Stimulated activated naive CD8-positive, alpha-beta T cell treated with anti-CD3 and anti-CD28 coated beads, Interleukin-15, amount 100 ng/mL, for 72 hours (primary cell): ENCODE measurements around the gene OSBPL3.
A peak's percentile ranks its signal among the peaks of the same experiment; 100 is the strongest.

Experiments
- ATAC-seq: fragments of 150-1000 bp; cut with Tn5 transposase; 2 replicates; pipeline ENCODE4 v1.10.0; 2021; ENCODE audit warnings: mild to moderate bottlenecking, moderate library complexity
- DNase-seq, 2 donors: peaks; one replicate each; pipeline ENCODE4 v3.0.0; 2021 to 2022
- H3K27ac Mint-ChIP-seq, 2 donors: one replicate each; pipeline ENCODE4 v1.8.0; 2022; ENCODE audit warnings: mild to moderate bottlenecking in 2 of 2, mixed read lengths in 2 of 2, moderate library complexity in 2 of 2
- H3K27me3 Mint-ChIP-seq: one replicate; pipeline ENCODE4 v1.8.0; 2022; ENCODE audit warnings: mixed read lengths
- H3K4me1 Mint-ChIP-seq: one replicate; pipeline ENCODE4 v1.8.0; 2022; ENCODE audit warnings: mild to moderate bottlenecking, mixed read lengths
- H3K4me3 Mint-ChIP-seq, 2 donors: one replicate each; pipeline ENCODE4 v1.8.0; 2022; ENCODE audit warnings: mild to moderate bottlenecking in 2 of 2, mixed read lengths in 2 of 2, moderate library complexity in 1 of 2
- H3K9me3 Mint-ChIP-seq, 2 donors: one replicate each; pipeline ENCODE4 v1.8.0; 2022; ENCODE audit warnings: mixed read lengths in 2 of 2

Gene OSBPL3

DNA sequence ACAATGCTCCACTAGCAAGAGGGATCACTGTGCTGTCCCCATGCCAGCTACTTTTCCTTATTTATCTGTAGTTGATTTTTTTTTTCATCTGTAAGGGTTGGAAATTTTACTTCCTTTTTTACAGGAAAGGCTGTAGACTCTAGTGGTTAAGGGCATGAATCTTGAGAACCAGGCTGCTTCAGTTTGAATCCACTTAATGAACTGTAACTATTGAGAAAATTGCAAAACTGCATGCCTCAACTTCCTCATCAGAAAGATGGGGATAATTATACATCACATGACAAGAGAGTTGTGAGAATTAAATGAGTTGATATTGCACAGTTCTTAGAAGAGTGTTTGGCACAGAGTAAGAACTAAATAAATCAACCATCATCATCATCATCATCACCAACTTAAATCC is 116.4 kb downstream of the OSBPL3 start:
- Mint-ChIP-seq H3K27me3 (no peaks in the 10 kb centered on the region), H3K4me3 (no peak overlapping the region), H3K27ac (no peak overlapping the region), H3K4me1 (peaks cover 35% of the 10 kb centered on the region), H3K9me3 (no peaks in the 10 kb centered on the region)
- ATAC-seq: no peak
- DNase-seq: no peak

DNA sequence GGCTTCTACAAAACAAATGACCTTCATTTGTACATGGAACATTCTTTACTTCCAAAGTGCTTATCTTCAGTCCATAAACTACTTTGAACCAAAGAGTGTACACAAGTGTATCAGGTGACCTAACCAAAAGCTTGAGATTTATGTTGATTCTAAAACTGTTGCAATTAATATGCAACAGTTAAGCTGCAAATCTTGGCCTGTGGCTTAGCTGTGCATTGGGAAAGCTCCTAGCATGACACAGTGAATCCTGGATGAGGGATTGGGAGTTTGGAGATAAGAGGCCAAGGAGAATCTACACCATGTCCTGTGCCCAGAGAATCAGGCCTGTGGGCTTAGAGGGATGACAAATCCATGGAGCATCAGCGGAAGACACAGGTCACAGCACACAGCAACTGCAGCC is 117.5 kb downstream of the OSBPL3 start:
- Mint-ChIP-seq H3K27me3 (no peaks in the 10 kb centered on the region), H3K4me3 (no peak overlapping the region), H3K9me3 (no peaks in the 10 kb centered on the region), H3K27ac (no peak overlapping the region), H3K4me1 (peaks cover 32% of the 10 kb centered on the region)
- no peak for ATAC-seq
- no peak for DNase-seq

DNA sequence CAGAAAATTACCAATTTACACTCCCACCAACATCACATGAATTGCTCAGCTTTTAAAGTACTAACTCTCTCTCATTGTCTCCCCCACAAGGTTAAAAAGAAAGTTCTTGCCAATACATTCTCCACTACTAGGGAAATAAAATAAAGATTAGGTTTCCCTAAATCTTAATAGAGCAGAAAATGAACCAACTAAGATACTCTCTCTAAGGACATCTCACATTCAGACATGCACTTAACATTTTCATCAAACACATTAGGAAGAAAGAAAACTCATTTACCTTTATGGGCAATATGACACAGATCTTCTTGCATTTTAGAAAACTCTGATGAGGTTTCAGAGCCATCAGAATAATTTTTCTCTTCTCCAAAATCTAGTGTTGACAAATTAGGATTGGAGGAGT is 118.6 kb downstream of the OSBPL3 start:
- no peaks in the 10 kb centered on the region for H3K9me3 Mint-ChIP-seq
- DNase-seq: no peak
- H3K4me3 Mint-ChIP-seq: no peak overlapping the region
- no peaks in the 10 kb centered on the region for H3K27me3 Mint-ChIP-seq
- no peak for ATAC-seq
- no peak overlapping the region for H3K27ac Mint-ChIP-seq
- H3K4me1 Mint-ChIP-seq: peaks cover 21% of the 10 kb centered on the region

DNA sequence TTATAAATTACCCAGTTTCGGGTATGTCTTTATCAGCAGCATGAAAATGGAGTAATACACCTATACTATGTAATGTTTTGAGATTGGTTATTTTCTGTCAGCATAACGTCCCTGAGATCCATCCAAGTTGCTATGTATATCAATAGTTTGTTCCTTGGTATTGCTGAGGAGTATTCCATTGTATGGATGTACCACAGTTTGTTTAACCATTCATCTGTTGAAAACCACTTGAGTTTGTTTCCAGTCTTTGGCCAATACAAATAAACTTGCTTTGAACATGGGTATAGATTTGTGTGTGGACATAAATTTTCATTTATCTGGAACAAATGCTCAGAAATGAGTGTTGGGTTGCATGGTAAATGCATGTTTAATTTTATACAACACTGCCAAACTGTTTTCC is 119.4 kb downstream of the OSBPL3 start:
- no peak for DNase-seq
- H3K27me3 Mint-ChIP-seq: no peaks in the 10 kb centered on the region
- no peak overlapping the region for H3K4me3 Mint-ChIP-seq
- H3K9me3 Mint-ChIP-seq: no peaks in the 10 kb centered on the region
- H3K4me1 Mint-ChIP-seq: peaks cover 19% of the 10 kb centered on the region
- no peak for ATAC-seq
- H3K27ac Mint-ChIP-seq: no peak overlapping the region

DNA sequence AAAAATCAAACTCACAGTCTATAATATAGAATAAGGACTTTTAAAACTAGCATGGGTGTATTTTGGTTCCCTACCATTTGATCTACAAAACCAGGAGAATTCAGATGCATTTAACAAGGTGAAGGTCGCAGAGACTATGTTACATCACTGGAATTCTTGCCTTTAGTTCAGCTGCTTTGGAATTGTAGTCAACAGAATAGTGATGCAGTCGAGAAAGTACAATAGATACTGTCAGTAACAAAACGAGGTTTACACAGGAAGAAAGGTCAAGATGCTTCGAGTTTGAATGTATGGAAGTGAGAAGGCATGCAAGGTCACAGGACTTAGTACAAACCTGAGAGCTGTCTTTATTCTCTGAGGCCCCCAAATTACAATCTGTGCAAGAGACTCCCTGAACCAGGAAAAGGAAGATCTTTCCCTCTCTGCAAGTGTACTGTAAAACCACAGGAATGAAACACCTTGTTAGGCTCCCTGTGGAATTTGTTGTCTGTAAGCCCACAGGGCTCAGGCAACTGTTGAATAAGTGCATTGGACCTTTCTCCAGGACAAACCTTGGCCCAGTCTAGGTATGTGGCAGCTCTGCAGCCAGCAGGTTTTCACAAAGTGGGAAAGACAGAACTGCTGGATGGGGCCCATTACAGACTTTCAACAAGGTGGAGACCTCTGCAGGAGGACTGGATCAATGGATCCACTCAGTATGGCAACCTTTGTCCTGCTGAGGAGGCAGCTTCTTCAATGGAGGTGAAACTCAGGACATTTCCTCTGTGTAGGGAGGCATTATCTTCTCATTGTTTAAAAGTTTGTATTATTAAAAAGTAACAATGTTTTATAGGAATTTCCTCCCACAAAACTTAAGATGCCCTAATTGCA is 121.6 kb downstream of the OSBPL3 start:
- H3K27me3 Mint-ChIP-seq: no peaks in the 10 kb centered on the region
- no peak overlapping the region for H3K27ac Mint-ChIP-seq
- DNase-seq (no peak), ATAC-seq (no peak)
- H3K9me3 Mint-ChIP-seq: no peaks in the 10 kb centered on the region
- H3K4me3 Mint-ChIP-seq: no peak overlapping the region
- H3K4me1 Mint-ChIP-seq: peaks cover 5% of the 10 kb centered on the region

DNA sequence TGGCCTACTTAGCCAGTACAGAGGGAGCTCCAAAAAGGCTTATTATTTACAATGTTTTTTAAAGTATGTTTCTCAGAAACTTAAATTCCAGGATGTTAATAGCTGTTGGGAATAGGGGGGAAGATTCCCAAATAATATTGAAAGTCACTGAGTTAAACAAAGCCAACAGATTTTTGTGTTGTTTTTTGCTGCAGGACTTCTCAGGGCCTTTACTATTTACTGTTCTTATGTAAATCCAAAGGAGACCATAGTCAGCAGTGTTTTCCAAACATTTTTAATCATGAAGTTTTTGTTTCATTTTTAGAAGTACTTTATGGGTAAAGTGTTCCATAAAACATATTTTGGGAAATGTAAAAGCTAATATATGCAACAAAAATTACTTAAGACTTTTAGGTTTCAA is 122.4 kb downstream of the OSBPL3 start:
- no peak overlapping the region for H3K27ac Mint-ChIP-seq
- DNase-seq (no peak), ATAC-seq (no peak)
- no peak overlapping the region for H3K4me3 Mint-ChIP-seq
- H3K4me1 Mint-ChIP-seq: peaks cover 5% of the 10 kb centered on the region
- H3K27me3 Mint-ChIP-seq: no peaks in the 10 kb centered on the region
- H3K9me3 Mint-ChIP-seq: no peaks in the 10 kb centered on the region

DNA sequence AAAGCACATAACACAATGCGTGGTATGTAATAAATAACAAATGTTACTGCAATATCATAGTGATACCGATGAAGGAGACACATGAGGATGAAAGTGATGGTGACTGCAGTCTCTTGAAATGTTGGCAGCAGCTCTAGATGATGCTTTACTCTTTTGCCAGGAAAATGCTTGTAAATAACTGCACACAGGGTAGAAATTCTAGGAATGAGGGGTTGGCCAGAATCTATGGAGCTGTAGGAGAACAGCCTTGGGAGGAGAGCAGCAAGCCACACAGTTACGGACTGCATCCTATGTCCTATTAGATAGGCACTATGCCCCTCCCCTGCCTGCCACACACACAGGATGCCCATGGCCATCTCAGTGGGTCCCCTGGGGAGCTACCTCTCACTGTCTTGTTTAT is 125.1 kb downstream of the OSBPL3 start:
- H3K27ac Mint-ChIP-seq: no peak overlapping the region
- H3K4me3 Mint-ChIP-seq: no peak overlapping the region
- ATAC-seq: no peak
- no peaks in the 10 kb centered on the region for H3K27me3 Mint-ChIP-seq
- DNase-seq: no peak
- H3K9me3 Mint-ChIP-seq: no peaks in the 10 kb centered on the region
- H3K4me1 Mint-ChIP-seq: peaks cover 19% of the 10 kb centered on the region

DNA sequence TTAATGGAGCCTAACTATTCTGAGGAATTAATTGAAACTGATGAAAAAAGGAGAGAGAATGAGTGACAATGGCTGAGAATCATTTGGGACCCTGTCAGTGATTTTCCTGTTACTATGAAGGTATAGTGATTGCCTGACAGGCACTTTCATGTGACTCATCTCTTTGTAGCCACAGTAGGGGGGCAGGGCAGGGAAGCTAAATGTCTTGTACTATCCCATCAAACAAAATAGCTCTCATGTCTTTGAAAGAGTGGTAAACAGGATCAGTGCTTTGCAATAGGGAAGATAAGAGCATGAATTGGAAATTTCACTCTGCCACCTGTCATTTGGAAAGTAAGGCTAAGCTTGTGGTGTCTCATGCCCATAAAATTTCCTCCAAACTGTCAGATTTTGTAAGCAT is 128.2 kb downstream of the OSBPL3 start:
- Mint-ChIP-seq H3K9me3 (no peaks in the 10 kb centered on the region), H3K4me1 (peaks cover 19% of the 10 kb centered on the region), H3K4me3 (no peak overlapping the region), H3K27me3 (no peaks in the 10 kb centered on the region), H3K27ac (no peak overlapping the region)
- peak; percentile 82 for ATAC-seq
- peak in 1 of 2 donors; percentile 4 for DNase-seq

DNA sequence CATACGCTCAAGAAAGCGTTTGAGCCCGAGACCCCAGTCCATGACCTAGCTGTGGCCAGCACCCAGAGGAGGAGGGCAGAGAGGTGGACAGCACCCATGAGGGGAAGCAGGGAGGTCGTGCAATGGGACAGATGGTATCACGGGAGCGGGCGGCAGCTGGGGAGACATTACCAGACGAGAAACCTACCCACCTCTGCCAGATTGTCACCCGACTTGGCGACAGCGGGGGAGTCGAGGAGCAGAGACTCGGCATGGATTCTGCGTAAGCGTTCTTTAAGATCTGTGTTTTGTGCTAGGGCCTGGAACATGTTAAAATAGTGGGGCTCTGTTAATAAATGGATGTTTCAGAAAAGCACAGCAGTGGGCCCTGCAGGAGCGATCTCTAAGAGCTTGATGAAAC is 131.1 kb downstream of the OSBPL3 start:
- ATAC-seq: no peak
- Mint-ChIP-seq H3K27ac (no peak overlapping the region), H3K27me3 (no peaks in the 10 kb centered on the region), H3K4me3 (no peak overlapping the region), H3K9me3 (no peaks in the 10 kb centered on the region), H3K4me1 (peaks cover 14% of the 10 kb centered on the region)
- DNase-seq: no peak

DNA sequence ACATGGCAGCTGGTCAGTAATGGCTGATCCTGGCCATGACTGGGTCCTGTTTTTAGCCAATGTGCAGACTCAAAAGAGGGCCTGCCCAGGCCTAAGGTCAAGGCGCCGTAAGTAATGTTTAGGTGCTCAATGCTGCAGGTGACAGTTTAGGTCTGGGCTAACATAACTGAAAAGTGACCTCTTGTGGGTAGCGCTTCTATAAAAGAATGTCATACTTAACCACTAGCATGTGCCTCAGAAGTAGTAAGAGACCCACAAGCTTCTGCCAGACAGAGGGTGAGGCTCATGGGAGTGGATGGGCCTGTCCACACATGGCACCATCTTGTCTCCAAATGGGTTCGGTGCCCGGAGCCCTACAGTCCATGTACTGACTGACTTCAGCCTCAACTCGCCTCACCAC is 132.2 kb downstream of the OSBPL3 start:
- ATAC-seq (no peak), DNase-seq (no peak)
- H3K9me3 Mint-ChIP-seq: no peaks in the 10 kb centered on the region
- H3K27ac Mint-ChIP-seq: no peak overlapping the region
- H3K4me3 Mint-ChIP-seq: no peak overlapping the region
- H3K27me3 Mint-ChIP-seq: no peaks in the 10 kb centered on the region
- H3K4me1 Mint-ChIP-seq: peaks cover 19% of the 10 kb centered on the region

DNA sequence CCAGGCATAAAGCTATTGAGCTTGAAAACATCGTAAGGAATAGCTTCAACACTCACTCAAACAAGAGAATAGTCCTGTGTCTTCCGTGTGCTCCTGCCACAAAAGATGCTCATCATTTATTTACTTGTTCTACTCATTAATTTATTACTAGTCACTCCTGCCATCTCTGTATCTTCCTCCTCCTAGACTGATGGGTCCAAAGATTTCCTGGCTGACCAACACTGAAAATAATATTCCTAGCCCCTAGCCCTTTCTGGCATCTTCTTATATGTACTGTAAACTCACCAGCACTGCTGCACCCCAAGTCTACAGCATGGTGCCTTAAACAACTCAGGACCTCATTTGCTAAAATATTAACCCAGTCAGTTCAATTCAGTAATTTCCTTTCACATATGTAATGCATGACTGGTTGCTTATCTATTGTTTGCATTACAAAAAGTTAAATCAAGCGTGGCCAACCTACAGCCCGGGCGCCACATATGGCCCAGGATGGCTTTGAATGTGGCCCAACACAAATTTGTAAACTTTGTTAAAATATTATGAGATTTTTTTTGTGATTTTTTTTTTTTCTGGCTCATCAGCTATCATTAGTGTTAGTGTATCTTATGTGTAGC is 136.1 kb downstream of the OSBPL3 start:
- H3K27me3 Mint-ChIP-seq: no peaks in the 10 kb centered on the region
- H3K27ac Mint-ChIP-seq: no peak overlapping the region
- peaks cover 7% of the 10 kb centered on the region for H3K4me1 Mint-ChIP-seq
- H3K9me3 Mint-ChIP-seq: no peaks in the 10 kb centered on the region
- ATAC-seq (no peak), DNase-seq (no peak)
- H3K4me3 Mint-ChIP-seq: no peak overlapping the region

DNA sequence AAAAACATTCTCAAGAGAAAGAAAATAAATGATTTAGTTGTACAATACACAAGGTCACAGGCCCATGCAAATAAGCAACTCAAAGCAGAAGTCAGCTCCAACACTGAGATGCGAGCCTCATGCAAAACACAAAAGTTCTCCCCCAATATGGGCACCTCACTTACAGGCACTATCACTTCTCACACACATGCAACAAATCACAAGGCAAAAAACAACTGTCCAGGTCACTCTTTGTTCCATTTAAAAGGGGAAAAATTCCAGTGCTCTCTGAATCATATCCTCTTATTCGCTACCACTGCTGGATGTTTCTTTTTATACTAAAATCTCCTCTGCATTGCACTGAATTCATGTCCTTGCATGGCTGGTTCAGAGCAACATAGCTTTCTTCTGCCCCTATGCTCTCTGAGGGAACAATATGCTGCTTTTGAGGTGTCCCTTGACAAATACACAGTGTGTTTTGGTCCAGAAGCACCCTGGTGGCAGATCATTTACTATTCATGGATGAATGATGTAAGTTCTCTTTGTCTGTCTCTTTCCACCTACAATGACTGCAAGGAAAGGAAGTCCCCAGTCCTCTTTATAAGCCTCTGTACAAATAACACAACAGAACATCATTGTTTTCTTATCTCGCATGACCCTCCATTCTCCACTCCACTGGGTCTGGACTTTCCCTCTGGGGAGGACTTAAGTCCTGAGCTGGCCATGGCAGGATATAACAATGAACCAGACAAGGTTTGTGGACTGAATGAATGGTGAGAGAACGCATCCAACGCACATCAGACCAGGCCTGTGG is 137.3 kb downstream of the OSBPL3 start:
- Mint-ChIP-seq H3K27ac (no peak overlapping the region), H3K9me3 (no peaks in the 10 kb centered on the region), H3K4me3 (no peak overlapping the region), H3K27me3 (no peaks in the 10 kb centered on the region), H3K4me1 (peaks cover 7% of the 10 kb centered on the region)
- ATAC-seq: no peak
- no peak for DNase-seq

DNA sequence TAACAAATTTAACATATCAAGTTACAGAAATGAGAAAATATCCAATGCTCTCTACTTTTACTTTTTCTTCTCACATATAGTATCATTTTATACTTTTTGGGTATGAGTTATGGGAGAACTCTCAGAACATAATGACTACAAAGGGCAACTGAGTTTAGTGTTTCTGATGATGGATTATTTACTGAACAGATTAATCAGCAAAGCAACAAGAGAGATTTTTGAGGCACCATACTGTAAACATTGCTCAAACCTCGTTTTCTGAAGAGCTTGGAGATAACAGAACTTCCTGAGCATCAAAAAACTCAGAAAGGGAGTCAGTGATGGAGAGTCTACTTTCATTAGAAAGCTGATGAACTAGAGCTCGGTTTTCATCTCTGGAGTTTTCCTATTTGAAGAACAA is 137.9 kb downstream of the OSBPL3 start:
- ATAC-seq: no peak
- Mint-ChIP-seq H3K27ac (no peak overlapping the region), H3K27me3 (no peaks in the 10 kb centered on the region), H3K4me1 (peaks cover 7% of the 10 kb centered on the region), H3K9me3 (no peaks in the 10 kb centered on the region), H3K4me3 (no peak overlapping the region)
- no peak for DNase-seq

DNA sequence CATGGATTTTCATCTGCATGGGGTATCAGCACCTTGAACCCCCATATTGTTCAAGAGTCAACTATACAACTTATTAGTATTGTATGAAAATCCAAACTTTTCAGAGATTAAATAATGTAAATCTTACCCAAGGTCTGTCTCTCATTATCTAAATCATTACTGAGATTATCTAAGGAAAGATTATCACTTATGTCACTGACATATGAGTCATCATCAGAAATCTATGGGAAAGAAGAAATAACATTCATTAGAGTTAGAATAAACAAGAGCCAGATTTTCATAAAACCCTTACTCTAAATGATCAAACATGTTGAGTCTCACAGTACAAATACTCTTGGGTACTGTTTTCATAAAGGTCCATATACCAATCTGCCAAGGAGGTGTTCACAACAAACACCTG is 139.4 kb downstream of the OSBPL3 start:
- no peak for ATAC-seq
- H3K27me3 Mint-ChIP-seq: no peaks in the 10 kb centered on the region
- no peaks in the 10 kb centered on the region for H3K9me3 Mint-ChIP-seq
- H3K4me3 Mint-ChIP-seq: no peak overlapping the region
- peak overlapping the region in 1 of 2 donors; percentile 15 for H3K27ac Mint-ChIP-seq
- H3K4me1 Mint-ChIP-seq: peaks cover 21% of the 10 kb centered on the region
- DNase-seq: no peak

DNA sequence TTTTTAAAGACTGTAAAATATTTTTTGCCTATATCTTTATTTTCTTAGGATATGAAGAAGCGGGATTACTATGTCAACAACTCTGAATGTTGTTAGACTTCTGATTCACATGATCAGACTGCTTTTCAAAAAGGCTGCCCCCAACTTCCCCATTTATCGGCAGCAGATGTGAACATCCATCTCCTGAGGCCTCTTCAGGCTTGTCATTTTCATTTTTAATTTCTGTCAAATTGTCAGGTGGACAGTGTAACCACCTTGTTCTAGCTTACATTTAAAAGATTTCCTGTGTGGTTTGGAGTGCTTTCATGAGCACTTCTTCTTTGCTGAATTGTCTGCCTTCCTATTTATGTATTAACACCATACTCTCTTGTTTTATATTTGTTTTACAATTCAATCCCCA is 143.9 kb downstream of the OSBPL3 start:
- Mint-ChIP-seq H3K4me1 (peaks cover 45% of the 10 kb centered on the region), H3K27me3 (no peaks in the 10 kb centered on the region), H3K4me3 (peak overlapping the region in 1 of 2 donors; percentile 9), H3K9me3 (no peaks in the 10 kb centered on the region), H3K27ac (no peak overlapping the region)
- DNase-seq: no peak
- ATAC-seq: no peak

DNA sequence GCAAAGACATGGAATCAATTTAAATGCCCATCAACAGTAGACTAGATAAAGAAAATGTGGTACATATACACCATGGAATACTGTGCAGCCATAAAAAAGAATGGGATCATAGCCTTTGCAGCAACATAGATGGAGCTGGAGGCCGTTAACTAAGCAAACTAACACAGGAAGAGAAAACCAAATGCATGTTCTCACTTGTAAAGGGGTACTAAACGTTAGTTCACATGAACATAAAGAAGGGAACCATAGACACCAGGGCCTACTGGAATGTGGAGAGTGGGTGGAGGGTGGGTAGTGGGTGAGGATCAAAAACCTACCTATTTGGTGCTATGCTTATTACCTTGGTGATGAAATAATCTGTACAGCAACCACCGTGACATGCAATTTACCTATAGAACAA is 144.3 kb downstream of the OSBPL3 start:
- H3K9me3 Mint-ChIP-seq: no peaks in the 10 kb centered on the region
- no peak overlapping the region for H3K4me3 Mint-ChIP-seq
- H3K27ac Mint-ChIP-seq: no peak overlapping the region
- H3K27me3 Mint-ChIP-seq: no peaks in the 10 kb centered on the region
- H3K4me1 Mint-ChIP-seq: peaks cover 49% of the 10 kb centered on the region
- ATAC-seq (no peak), DNase-seq (no peak)
